GM04503 (cell line): Measurements from ENCODE around the gene BORCS6.
"Not testable (repeated sequence)": the region's sequence is repeated elsewhere in the genome, so short reads cannot be mapped to it uniquely, and the experiment has no call there.

ENCODE experiments used
- DNase-seq: peaks from one replicate; pipeline ENCODE4 v3.0.0-alpha.2; 2012; ENCODE audit warnings: low read depth

Gene BORCS6

DNA sequence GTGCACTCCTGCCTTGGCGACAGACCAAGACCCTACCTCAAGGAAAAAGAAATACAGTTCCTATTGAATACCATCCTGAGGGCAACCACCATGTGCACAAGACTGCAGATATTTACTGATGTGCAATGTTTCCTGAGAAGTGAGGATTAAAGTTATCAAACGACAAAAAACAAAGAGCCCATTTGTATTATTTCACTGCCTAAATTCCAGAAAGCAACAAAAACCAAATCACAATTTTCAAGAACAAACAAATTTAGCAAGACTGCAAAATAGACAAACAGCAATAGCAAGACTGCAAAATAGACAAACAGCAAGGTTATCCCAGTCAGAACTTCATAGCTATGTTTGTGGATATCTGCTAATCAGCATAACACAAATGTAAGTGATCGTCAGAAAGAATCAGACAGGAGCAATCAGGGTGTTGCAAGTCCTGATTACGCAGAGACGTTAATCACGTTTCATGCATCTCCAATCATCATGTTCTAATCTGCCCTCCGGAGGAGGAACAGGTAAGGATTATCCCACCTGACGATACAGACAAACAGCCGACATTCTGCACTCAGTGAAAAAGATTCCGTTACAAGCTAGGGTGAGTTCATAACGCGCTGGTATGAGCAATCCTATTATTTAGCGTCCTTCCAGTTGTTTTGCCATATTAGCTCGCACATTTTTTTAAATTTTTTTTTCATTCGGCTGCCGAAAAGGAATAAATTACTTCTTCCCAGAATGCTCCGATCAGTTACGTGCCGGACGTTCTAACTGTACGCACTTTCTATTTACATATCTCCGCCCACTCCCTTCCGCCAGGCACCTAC, 16.7 kb downstream of the BORCS6 start:
- DNase-seq: peak; percentile 93

GRCh38 chr17:8170186-8170585, 19.8 kb downstream of the BORCS6 start:
- not testable (repeated sequence) for DNase-seq

GRCh38 chr17:8167526-8167925, 22.5 kb downstream of the BORCS6 start:
- no peak for DNase-seq

GRCh38 chr17:8166731-8167130, 23.2 kb downstream of the BORCS6 start:
- DNase-seq: no peak

DNA sequence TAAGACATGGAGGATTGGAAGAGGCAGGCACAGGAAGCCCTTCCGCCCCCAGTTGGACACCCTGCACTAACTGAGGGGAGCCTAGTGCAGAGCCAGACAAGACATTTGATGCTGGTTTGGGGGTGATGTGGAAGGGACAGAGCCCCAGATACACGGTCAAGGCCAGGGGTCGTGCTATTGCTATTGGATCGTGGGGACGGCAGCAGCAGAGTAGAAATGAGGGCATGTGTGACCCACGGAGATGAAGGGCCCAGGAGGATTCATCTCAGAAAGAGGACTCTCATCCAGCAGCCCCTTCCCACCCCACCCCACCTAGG, 25.2 kb downstream of the BORCS6 start:
- DNase-seq: no peak

DNA sequence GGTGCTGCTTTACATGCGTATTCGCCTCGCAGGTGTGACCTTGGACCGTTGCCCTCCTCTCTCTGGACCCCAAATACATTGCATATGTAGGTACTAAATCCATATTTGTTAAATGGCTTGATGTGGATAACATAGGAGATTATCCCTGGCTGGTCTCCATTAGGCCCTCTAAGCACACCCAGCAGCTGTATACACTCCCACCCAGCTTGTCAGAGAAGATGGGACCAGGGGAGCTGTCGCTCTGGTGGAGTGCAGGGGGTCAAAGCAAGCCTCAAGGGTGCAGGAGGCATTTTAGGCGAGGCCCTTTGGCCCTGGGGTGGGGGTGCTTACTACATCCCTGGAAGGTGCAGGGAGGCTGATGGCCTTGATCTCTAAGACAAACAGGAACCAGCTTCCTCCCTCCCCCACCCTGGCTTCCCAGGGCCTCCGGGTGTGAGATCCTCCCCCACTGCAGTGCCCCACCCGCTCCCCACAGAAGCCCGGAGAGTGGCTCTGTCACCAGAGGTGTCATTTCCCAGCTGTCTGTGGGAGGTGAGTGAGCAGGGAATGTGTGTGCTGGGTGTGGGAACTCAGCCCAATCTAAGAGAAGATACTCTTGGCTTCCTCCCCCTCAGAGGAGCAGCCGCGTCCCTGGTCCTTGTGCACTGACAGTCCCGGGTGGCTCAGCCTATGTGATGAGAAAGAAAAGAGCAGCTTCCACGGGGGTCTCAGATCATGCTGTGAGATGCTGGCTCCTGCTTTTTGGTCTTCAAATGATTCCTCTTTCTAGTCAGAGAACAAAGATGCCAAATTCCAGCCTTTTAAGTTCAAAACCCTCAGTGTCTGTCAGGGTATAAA, 25.8 kb downstream of the BORCS6 start:
- no peak for DNase-seq

DNA sequence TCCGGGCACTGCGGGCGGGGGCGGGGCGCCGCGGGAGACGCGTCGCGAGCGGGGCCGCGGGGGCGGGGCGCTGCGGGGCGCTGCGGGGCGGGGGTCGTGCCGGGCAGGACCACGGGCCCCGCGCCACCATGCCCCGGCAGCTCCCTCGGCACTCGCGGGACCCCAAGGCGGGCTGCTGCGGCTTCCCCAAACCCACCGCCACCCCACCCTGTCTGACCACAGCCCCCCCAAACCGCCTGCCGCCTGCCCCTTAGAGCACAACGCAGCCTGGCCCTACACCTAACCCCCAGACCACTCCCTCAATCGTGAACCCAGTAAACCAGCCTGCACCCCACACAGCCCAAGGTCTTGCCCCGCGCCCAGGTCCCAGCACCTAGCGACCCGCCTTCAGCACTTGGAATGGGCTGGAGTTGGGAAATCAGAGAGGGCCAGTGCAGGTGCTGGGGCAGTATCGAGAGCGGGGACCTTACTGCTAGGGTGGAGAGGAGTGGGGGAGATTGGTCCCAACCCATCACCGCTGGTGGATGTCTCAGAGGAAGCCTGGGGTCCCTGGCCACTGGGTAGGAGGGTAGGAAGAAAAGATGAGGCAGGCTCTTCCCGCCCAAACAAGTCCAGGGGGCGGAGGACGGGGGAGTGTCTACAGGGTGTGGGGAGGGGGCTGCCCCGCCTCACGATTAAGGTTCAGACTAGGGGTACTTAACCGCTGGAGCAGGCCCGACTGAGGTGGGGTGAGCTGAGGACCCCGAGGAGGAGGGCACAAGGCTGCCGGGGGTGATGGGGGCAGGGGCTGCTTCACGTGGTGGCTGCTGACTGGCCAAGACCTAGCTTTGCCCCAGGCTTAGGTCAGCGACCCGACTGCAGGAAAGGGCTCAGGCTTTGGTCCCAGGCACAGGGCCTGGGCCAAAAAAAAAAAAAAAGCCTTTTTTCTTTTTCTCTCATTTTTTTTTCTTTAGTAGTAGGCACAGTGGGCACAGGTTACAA, 26.7 kb downstream of the BORCS6 start:
- no peak for DNase-seq

DNA sequence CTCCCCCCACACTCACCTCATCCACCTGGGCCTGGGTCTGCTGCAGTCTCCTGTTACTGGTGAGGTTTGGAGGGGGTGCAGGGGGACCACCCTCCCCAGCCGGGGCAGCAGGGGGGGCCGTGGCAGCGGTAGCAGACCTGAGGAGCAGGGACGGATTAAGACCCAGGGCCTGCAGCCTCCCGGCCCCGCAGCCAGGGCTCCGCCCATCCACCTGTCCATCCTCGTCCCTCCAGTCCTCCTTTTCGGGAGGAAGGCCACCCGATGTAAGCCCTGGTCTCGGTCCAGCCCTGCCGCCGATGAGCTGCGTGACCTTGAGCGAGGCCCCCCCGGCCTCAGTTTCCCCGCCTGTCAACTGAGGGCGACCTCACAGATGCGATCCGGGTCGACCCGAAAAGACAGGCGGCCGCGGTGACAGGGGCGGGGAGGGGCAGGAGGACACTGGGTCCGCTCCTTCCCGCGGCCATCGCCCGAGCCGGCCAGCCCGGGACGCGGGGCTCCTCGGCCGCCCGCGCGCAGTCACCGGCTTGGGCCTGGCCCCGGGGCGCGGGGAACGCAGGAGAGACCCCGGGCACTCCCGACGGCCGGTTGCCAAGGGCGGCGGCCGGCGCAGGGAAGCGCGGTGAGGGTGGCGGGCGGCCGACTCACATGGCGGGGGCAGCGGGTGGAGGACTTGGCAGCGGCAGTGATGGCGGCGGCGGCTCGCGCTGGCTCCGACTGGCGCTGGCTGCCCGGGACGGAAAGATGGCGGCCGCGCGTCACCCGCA, 27.6 kb downstream of the BORCS6 start, which contains the start of gene VAMP2:
TSS of gene VAMP2 (minus strand) at position 716 of the 764 bp plus-strand sequence. CDS start at position 647, 69 bp downstream.
- DNase-seq: no peak

GRCh38 chr17:8161289-8162232, 28.4 kb downstream of the BORCS6 start:
- DNase-seq: no peak

DNA sequence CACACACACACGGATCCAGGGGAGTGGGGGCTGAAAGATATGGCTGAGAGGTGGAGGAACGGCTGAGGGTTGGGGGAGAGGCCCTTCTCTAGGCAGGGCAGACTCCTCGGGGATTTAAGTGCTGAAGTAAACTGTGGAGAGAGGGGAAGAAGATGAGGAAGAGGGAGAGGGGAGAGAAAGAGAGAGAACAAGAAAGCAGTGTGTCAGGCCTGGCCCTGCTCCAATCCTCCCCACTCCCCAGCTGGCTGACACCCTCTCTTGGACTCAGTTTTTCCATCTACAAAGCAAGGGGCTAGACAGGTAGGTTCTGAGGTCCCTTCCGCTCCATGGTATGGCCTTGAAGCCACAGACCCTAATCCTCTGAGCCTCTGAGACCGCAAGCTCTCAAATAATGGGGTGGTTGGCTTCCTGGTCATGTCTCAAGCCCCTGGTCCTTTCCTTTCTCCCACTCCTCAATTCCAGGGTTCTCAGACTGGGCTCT, 29.2 kb downstream of the BORCS6 start:
- DNase-seq: no peak

DNA sequence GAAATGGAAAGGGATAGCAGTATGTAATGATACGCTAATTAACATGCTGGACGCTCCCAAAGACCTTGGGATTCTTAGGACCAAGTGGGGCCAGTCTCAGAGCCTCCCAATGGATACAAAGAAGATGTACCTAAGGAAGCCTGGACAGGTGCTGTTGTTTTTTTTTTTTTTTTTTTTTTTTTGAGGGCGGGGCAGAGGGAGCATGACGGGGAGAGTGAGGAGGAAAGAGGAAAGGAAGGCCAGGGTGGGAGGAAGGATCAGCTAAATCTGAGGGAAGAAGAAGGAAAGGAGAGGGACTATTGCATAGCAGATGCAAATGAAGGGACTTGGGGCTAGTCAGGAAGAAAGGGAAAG, 29.8 kb downstream of the BORCS6 start:
- DNase-seq: no peak

DNA sequence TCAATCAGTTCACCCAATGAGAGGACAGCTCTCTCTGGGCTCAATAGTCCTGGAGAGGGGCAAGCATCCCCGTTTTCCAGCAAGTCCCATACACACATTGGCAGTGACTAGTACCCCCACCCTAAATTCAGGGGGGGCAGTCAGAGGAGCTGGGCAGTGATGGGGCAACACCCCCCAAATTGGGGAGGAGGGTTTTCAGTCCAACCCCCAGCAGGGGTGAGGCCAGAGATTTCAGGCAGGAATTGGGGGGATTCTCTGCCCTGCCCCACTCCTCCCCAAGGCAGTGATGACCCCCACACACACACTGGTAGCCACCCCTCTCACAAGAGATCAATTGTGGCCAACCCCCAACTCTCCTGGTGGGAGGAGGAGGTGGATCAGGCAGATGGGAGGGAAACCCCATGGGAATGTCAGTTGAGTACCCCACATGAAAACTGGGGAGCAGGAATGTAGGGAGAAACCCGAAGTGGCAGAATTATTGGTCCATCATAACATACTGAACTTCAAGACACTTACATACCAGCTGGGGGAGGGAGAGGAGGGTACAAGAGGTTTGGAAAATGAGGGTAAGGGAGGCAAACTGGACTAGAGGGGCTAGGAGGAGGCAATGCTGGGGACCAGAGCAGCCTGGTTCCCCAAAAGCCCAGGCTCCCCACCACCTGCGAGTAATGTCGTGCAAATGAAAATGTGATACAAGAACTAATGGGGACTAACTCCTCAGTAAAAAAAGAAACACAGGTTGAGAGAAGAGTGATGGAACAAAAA, 30.3 kb downstream of the BORCS6 start:
- DNase-seq: no peak

GRCh38 chr17:8159032-8159400, 31.0 kb downstream of the BORCS6 start:
- DNase-seq: no peak

DNA sequence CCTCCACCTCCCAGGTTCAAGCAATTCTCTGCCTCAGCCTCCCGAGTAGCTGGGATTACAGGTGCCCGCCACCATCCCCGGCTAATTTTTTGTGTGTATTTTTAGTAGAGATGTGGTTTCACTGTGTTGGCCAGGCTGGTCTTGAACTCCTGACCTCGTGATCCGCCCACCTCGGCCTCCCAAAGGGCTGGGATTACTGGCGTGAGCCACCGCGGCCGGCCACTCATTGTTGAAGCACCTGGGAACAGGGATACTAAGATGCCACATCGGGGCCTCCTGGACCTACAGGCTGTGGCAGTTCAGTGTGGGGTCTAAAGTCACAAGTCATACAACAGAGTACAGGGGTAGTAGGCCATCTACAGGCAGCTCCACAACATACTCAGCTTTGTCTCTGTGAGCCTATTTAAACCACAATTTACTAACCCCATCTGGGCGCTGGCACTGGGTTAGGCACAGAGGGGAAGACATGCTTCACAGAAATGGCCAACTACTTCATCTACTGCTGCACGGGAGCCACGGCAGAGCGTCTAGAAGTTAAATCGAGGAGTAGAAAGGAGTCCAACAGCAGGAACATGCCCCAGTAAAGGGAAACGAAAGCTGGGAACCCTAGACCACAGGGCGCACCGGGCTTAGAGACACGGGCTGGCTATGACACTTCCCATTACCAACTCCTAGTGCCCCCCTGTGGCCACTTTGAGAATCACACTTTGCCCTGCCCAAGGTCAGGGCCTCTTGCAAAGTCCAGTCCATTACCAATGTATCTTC, 31.5 kb downstream of the BORCS6 start:
- no peak for DNase-seq

GRCh38 chr17:8156246-8156992, 33.6 kb downstream of the BORCS6 start:
- peak; percentile 99 for DNase-seq

DNA sequence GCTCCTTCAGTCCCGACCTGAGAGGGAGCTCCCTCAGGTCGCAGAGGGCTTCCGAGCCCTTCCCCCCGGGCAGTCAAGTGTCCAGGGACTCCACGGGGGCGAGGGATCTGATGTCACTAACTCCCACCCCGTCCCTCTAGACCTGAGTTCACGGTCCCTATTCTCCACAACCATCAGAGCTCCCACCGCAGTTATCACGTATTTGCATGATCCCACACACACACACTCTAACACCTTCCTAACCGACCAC, 34.1 kb downstream of the BORCS6 start:
- DNase-seq: no peak

DNA sequence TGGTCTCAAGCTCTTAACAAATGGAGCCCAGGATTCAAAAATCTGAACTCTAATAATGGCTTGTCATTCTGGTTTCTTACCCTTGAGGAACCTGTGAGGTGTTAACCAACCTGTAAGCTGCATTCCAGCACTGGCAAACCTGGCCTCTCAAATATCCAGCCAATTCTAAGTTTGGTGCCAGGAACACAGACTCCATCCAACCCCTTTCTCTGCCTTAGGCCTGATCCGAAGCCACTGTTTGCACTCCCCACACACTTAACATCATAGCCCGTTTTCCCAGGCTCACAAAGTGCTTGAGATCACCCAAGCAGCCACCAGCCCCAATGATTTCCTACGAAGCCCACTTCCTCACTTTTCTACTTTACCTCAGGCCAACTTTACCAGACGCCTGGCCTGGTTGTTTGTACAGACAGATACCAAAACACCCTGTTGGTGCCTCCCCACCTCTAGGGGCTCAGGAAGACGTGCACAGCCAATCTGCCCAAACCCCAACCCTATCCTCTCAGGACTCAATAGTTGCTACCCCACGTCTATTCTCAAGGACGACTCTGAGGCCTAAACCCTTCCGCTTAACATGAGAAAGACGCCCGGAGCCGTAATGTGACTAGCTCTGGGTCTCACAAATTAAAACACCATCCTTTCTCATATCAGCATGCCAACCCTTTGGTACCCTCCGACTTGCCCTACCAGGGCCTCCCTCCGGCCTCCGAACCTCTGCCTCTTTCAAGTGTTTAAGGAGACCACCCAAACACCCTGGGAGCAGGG, 34.6 kb downstream of the BORCS6 start:
- DNase-seq: no peak
